Effector memory CD8-positive, alpha-beta T cell (primary cell): ENCODE data around the gene ALX3.
"Not testable (repeated sequence)": the region's sequence is repeated elsewhere in the genome, so short reads cannot be mapped to it uniquely, and the experiment has no call there.

Experiments used
- ATAC-seq: fragments of 150-1000 bp; cut with Tn5 transposase; replicated peaks from 2 replicates; pipeline ENCODE4 v1.10.0; 2021; ENCODE audit warnings: mild to moderate bottlenecking, moderate library complexity
- DNase-seq, 3 experiments: peaks; one replicate each; pipeline ENCODE4 v3.0.0; 2021
- H3K27ac Mint-ChIP-seq, 2 donors: one replicate each; pipeline ENCODE4 v1.8.0; 2022; ENCODE audit warnings: mild to moderate bottlenecking in 2 of 2, mixed read lengths in 2 of 2, moderate library complexity in 2 of 2
- H3K27me3 Mint-ChIP-seq, 2 donors: one replicate each; pipeline ENCODE4 v1.8.0; 2022; ENCODE audit warnings: mixed read lengths in 2 of 2
- H3K36me3 Mint-ChIP-seq: one replicate; pipeline ENCODE4 v1.8.0; 2022; ENCODE audit warnings: mild to moderate bottlenecking, moderate library complexity, mixed read lengths; ENCODE audit not compliant: insufficient read depth
- H3K4me1 Mint-ChIP-seq, 2 donors: one replicate each; pipeline ENCODE4 v1.8.0; 2022; ENCODE audit warnings: low read depth in 2 of 2, mixed read lengths in 2 of 2
- H3K4me3 Mint-ChIP-seq, 2 donors: one replicate each; pipeline ENCODE4 v1.8.0; 2022; ENCODE audit warnings: mild to moderate bottlenecking in 2 of 2, mixed read lengths in 2 of 2, moderate library complexity in 2 of 2
- H3K9me3 Mint-ChIP-seq, 2 donors: one replicate each; pipeline ENCODE4 v1.8.0; 2022; ENCODE audit warnings: mixed read lengths in 2 of 2

The ALX3 gene

GRCh38 chr1:110084227-110085078 is 14.0 kb upstream of the ALX3 start:
- ATAC-seq = peak; percentile 66

DNA sequence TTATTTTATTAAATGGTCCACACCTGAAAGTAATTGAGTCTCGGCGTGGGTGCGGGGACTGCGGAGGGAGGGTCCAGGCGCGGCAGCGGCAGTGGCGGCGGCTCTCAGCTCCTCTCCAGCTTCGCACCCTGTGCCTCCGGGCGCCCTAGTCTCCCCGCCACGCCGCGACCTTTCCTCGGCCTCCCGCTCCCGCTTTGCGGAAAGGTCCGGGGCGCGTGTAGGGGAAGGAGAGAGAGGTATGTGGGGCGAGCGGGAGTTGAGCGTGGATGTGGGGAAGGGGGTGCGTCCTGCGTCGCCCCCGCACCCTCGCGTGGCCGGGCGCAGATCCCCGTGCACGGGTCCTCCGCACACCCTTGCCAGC is 13.4 kb upstream of the ALX3 start:
- peak overlapping the region in 1 of 2 donors; percentile 33 for H3K27ac Mint-ChIP-seq
- ATAC-seq (peak; percentile 24), DNase-seq (no peak)
- peaks cover 70 to 90% of the 10 kb centered on the region in 2 donors for H3K27me3 Mint-ChIP-seq
- H3K4me3 Mint-ChIP-seq = peak overlapping the region; percentile 83
- H3K9me3 Mint-ChIP-seq = no peaks in the 10 kb centered on the region
- no peaks in the 10 kb centered on the region for H3K36me3 Mint-ChIP-seq
- H3K4me1 Mint-ChIP-seq = peaks cover 10 to 17% of the 10 kb centered on the region in 2 donors

More at GRCh38 chr1:110084227-110085078, 14.0 kb upstream of the ALX3 start:
- H3K27ac Mint-ChIP-seq = peak overlapping the region in 1 of 2 donors; percentile 33
- H3K4me3 Mint-ChIP-seq = peak overlapping the region; percentile 83
- no peaks in the 10 kb centered on the region for H3K36me3 Mint-ChIP-seq
- H3K4me1 Mint-ChIP-seq = peaks cover 10 to 17% of the 10 kb centered on the region in 2 donors
- peaks cover 75 to 90% of the 10 kb centered on the region in 2 donors for H3K27me3 Mint-ChIP-seq
- no peaks in the 10 kb centered on the region for H3K9me3 Mint-ChIP-seq
- peak in 1 of 3 experiments; percentile 17 for DNase-seq

- Mint-ChIP-seq H3K4me3 (peak overlapping the region; percentile 83), H3K27ac (peak overlapping the region in 1 of 2 donors; percentile 33), H3K9me3 (no peaks in the 10 kb centered on the region), H3K27me3 (peaks cover 64 to 90% of the 10 kb centered on the region in 2 donors), H3K36me3 (no peaks in the 10 kb centered on the region), H3K4me1 (peaks cover 10 to 15% of the 10 kb centered on the region in 2 donors)
- ATAC-seq = peak; percentile 13
- no peak for DNase-seq
These were observed 12.8 kb upstream of the ALX3 start for GRCh38 chr1:110083061-110083865.

- Mint-ChIP-seq H3K36me3 (no peaks in the 10 kb centered on the region), H3K27ac (no peak overlapping the region), H3K4me3 (peak overlapping the region in 1 of 2 donors; percentile 83), H3K9me3 (no peaks in the 10 kb centered on the region), H3K27me3 (peaks cover 58 to 85% of the 10 kb centered on the region in 2 donors), H3K4me1 (peaks cover 10 to 12% of the 10 kb centered on the region in 2 donors)
- DNase-seq (no peak), ATAC-seq (no peak)
These were observed 12.0 kb upstream of the ALX3 start for GRCh38 chr1:110082477-110082876.

DNA sequence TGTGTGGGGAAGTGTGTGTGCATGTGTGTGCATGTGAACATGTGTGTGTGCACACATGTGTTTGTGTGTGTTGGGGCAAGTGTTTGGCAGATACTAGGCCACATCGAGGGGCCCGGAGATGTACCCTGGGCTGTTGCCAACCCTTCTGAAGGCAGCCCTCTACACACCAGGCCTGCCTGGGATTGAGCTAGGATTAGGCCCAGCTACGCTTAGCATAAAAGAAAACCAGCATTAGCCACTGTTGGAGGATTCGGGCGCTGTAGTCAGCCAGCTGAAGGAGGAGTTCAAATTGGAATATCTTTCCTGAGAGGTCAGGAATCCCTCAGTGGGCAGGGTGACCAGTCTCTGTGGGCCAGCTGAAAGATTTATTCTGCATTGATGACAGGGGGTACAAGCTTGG is 10.6 kb upstream of the ALX3 start:
- H3K36me3 Mint-ChIP-seq = no peaks in the 10 kb centered on the region
- ATAC-seq = no peak
- H3K4me3 Mint-ChIP-seq = no peak overlapping the region
- H3K27me3 Mint-ChIP-seq = peaks cover 54 to 88% of the 10 kb centered on the region in 2 donors
- H3K27ac Mint-ChIP-seq = no peak overlapping the region
- peaks cover 10 to 12% of the 10 kb centered on the region in 2 donors for H3K4me1 Mint-ChIP-seq
- DNase-seq = no peak
- H3K9me3 Mint-ChIP-seq = no peaks in the 10 kb centered on the region

DNA sequence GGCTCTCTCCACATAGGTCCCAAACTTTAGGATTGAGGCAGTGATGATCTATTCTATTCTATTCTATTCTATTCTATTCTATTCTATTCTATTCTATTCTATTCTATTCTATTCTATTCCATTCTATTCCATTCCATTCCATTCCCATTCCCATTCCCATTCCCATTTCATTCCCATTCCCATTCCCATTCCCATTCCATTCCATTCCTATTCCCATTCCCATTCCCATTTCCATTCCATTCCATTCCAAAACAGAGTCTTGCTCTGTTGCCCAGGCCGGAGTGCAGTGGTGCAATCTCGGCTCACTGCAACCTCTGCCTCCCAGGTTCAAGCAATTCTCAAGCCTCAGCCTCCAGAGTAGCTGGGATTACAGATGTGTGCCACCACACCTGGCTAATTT is 9.5 kb upstream of the ALX3 start:
- not testable (repeated sequence) for ATAC-seq, DNase-seq, H3K9me3 Mint-ChIP-seq

DNA sequence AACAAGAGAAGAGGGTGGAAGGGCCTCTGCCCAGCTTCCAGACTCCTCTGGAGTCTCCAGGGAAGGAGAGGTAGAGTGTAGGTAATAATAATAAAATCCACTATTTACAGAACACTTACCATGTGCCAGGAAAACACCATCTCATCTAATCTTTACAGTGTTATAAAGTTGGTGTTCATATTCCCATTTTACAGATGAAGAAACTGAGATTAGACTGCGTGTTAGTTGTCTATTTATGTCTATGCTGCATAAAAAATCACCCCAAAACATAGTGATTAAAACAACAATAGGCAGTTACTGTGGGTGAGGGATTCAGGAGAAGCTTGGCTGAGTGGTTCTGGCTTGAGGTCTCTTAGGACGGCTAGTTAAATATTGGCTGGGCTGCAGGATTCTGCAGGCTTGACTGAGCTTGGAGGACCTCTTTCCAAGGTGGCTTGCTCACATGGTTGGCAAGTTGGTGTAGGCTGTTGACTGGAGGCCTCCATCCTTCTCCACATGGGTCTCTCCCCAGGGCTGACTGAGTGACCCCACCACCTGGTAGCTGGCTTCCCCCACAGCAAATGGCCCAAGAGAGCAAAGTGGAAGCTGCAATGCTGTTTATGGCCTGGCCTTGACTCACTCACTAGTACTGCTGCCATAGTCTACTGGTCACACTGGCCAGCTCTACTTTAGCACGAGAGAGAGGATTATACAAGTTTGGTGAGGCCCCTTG is 6.5 kb upstream of the ALX3 start:
- H3K27ac Mint-ChIP-seq = no peak overlapping the region
- no peaks in the 10 kb centered on the region for H3K9me3 Mint-ChIP-seq
- ATAC-seq (no peak), DNase-seq (no peak)
- no peaks in the 10 kb centered on the region for H3K4me1 Mint-ChIP-seq
- no peaks in the 10 kb centered on the region for H3K36me3 Mint-ChIP-seq
- H3K27me3 Mint-ChIP-seq = peaks cover 34 to 88% of the 10 kb centered on the region in 2 donors
- no peak overlapping the region for H3K4me3 Mint-ChIP-seq

More for the DNA sequence above, 9.5 kb upstream of the ALX3 start:
- not testable (repeated sequence) for H3K27ac Mint-ChIP-seq, H3K4me3 Mint-ChIP-seq, H3K36me3 Mint-ChIP-seq
- Mint-ChIP-seq H3K27me3 (peaks cover 45 to 86% of the 10 kb centered on the region in 2 donors), H3K4me1 (peaks cover 10 to 12% of the 10 kb centered on the region in 2 donors)

DNA sequence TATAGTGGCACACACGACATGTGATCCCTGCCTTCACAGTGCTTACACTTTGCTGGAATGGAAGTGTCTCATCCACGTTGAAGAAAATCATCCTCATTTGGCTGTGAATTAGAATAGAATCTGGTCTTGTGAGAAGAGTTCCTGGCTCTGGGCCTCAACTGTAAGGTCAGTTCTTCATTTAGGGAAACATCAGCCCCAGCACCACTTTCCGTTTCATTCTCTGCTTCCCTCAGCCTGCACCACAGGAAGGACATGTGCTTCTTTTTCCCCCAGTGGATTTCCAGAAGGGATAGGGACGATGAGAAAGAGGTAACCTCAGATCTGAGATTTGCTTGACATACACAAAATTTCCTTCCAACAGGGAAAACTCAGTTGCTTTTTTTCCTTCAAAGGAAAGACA is 3.7 kb upstream of the ALX3 start:
- Mint-ChIP-seq H3K36me3 (peaks cover 3% of the 10 kb centered on the region), H3K27ac (no peak overlapping the region), H3K9me3 (no peaks in the 10 kb centered on the region), H3K4me1 (peaks cover 0 to 3% of the 10 kb centered on the region in 2 donors), H3K4me3 (no peak overlapping the region), H3K27me3 (peaks cover 35 to 92% of the 10 kb centered on the region in 2 donors)
- ATAC-seq = no peak
- DNase-seq = no peak

GRCh38 chr1:110070282-110070669 is 196 bp downstream of the ALX3 start:
- DNase-seq (no peak), ATAC-seq (peak; percentile 24)
- Mint-ChIP-seq H3K4me1 (peaks cover 7 to 11% of the 10 kb centered on the region in 2 donors), H3K27me3 (peaks cover 58 to 97% of the 10 kb centered on the region in 2 donors), H3K4me3 (peak overlapping the region; percentile 40 to 71), H3K36me3 (peaks cover 3% of the 10 kb centered on the region), H3K27ac (no peak overlapping the region), H3K9me3 (no peaks in the 10 kb centered on the region)

GRCh38 chr1:110069404-110070281 is 829 bp downstream of the ALX3 start:
- H3K27me3 Mint-ChIP-seq = peaks cover 58 to 99% of the 10 kb centered on the region in 2 donors
- no peaks in the 10 kb centered on the region for H3K9me3 Mint-ChIP-seq
- peak overlapping the region; percentile 40 to 71 for H3K4me3 Mint-ChIP-seq
- ATAC-seq (peak; percentile 31), DNase-seq (no peak)
- peaks cover 7 to 11% of the 10 kb centered on the region in 2 donors for H3K4me1 Mint-ChIP-seq
- H3K36me3 Mint-ChIP-seq = peaks cover 3% of the 10 kb centered on the region
- H3K27ac Mint-ChIP-seq = no peak overlapping the region

- peak; percentile 69 for ATAC-seq
- H3K27me3 Mint-ChIP-seq = peaks cover 57 to 92% of the 10 kb centered on the region in 2 donors
These were observed 1.6 kb downstream of the ALX3 start for GRCh38 chr1:110068646-110069403.

More at GRCh38 chr1:110068646-110069403, 1.6 kb downstream of the ALX3 start:
- Mint-ChIP-seq H3K4me3 (peak overlapping the region; percentile 70 to 76), H3K4me1 (peaks cover 7 to 11% of the 10 kb centered on the region in 2 donors), H3K9me3 (no peaks in the 10 kb centered on the region), H3K27ac (no peak overlapping the region), H3K36me3 (peaks cover 3% of the 10 kb centered on the region)
- DNase-seq = peak in 2 of 3 experiments; percentile 15 to 24
